MM.1S (cell line): ENCODE results near the gene ROPN1B.
"Not testable (repeated sequence)": the region's sequence is repeated elsewhere in the genome, so short reads cannot be mapped to it uniquely, and the experiment has no call there.

Source experiments
- DNase-seq: peaks from one replicate; pipeline ENCODE4 v3.0.0-alpha.2; 2015
- H2AFZ ChIP-seq: fragments of 300-600 bp; sonication (generic); 2 replicates; pipeline ENCODE4 v1.6.0; 2016; ENCODE audit warnings: antibody characterized with exemption, low read length
- H3F3A ChIP-seq: fragments of 300-600 bp; sonication (generic); 2 replicates; pipeline ENCODE4 v1.6.1; 2016; ENCODE audit warnings: mild to moderate bottlenecking, antibody characterized with exemption, low read length, moderate library complexity, mixed read lengths; ENCODE audit not compliant: insufficient read depth
- H3K27ac ChIP-seq: fragments of 300-600 bp; sonication (generic); 2 replicates; pipeline ENCODE4 v1.5.1; 2016; ENCODE audit warnings: mild to moderate bottlenecking, low read length
- H3K27me3 ChIP-seq: fragments of 300-600 bp; sonication (generic); replicated peaks from 2 replicates; pipeline ENCODE4 v1.6.0; 2016; ENCODE audit warnings: low read length; ENCODE audit not compliant: insufficient read depth
- H3K36me3 ChIP-seq: fragments of 300-600 bp; sonication (generic); replicated peaks from 2 replicates; pipeline ENCODE4 v1.6.1; 2016; ENCODE audit warnings: mild to moderate bottlenecking, low read length, mixed read lengths; ENCODE audit not compliant: insufficient read depth
- H3K4me1 ChIP-seq: fragments of 300-600 bp; sonication (generic); 2 replicates; pipeline ENCODE4 v1.6.1; 2016; ENCODE audit warnings: low read length, mixed read lengths
- H3K4me2 ChIP-seq: fragments of 300-600 bp; sonication (generic); 2 replicates; pipeline ENCODE4 v1.6.0; 2016; ENCODE audit warnings: low read depth, low read length
- H3K4me3 ChIP-seq: fragments of 300-600 bp; sonication (generic); 2 replicates; pipeline ENCODE4 v1.5.1; 2016; ENCODE audit warnings: low read length, mixed read lengths
- H3K79me2 ChIP-seq: fragments of 300-600 bp; sonication (generic); 2 replicates; pipeline ENCODE4 v1.6.1; 2016; ENCODE audit warnings: mixed run types, low read length, mixed read lengths
- H3K9ac ChIP-seq: fragments of 300-600 bp; sonication (generic); 2 replicates; pipeline ENCODE4 v1.6.1; 2016; ENCODE audit warnings: low read length, mixed read lengths
- H3K9me2 ChIP-seq: fragments of 300-600 bp; sonication (generic); replicated peaks from 2 replicates; pipeline ENCODE4 v1.6.1; 2016; ENCODE audit warnings: mild to moderate bottlenecking, low read length, mixed read lengths; ENCODE audit not compliant: insufficient read depth
- H3K9me3 ChIP-seq: fragments of 300-600 bp; sonication (generic); replicated peaks from 2 replicates; pipeline ENCODE4 v1.6.1; 2016; ENCODE audit warnings: mild to moderate bottlenecking, low read length, mixed read lengths; ENCODE audit not compliant: insufficient read depth
- H4K20me1 ChIP-seq: fragments of 300-600 bp; sonication (generic); 2 replicates; pipeline ENCODE4 v1.6.1; 2016; ENCODE audit warnings: mild to moderate bottlenecking, low read length, moderate library complexity, mixed read lengths; ENCODE audit not compliant: insufficient read depth
- TF ChIP-seq, protein P1 (sequence below): fragments of 300-600 bp; sonication (generic); IDR thresholded peaks from 2 replicates; pipeline ENCODE4 v1.5.1; 2016; ENCODE audit warnings: antibody characterized with exemption, low read length, mixed read lengths

The ROPN1B gene

GRCh38 chr3:125936210-125936815, 32.7 kb upstream of the ROPN1B start:
- not testable (repeated sequence) for H3K9me3 ChIP-seq, H4K20me1 ChIP-seq, H3K27me3 ChIP-seq, H3K9me2 ChIP-seq, H3K4me1 ChIP-seq, H3K4me3 ChIP-seq, H3K79me2 ChIP-seq, H3K9ac ChIP-seq, H3F3A ChIP-seq, H3K36me3 ChIP-seq, H3K27ac ChIP-seq
- TF ChIP-seq, protein P1, sequence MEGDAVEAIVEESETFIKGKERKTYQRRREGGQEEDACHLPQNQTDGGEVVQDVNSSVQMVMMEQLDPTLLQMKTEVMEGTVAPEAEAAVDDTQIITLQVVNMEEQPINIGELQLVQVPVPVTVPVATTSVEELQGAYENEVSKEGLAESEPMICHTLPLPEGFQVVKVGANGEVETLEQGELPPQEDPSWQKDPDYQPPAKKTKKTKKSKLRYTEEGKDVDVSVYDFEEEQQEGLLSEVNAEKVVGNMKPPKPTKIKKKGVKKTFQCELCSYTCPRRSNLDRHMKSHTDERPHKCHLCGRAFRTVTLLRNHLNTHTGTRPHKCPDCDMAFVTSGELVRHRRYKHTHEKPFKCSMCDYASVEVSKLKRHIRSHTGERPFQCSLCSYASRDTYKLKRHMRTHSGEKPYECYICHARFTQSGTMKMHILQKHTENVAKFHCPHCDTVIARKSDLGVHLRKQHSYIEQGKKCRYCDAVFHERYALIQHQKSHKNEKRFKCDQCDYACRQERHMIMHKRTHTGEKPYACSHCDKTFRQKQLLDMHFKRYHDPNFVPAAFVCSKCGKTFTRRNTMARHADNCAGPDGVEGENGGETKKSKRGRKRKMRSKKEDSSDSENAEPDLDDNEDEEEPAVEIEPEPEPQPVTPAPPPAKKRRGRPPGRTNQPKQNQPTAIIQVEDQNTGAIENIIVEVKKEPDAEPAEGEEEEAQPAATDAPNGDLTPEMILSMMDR = peak; percentile 47
- H2AFZ ChIP-seq = peak overlapping the region; percentile 84
- peak overlapping the region; percentile 13; the same call in 1 of the 2 replicates for H3K4me2 ChIP-seq
- peak; percentile 23 for DNase-seq

DNA sequence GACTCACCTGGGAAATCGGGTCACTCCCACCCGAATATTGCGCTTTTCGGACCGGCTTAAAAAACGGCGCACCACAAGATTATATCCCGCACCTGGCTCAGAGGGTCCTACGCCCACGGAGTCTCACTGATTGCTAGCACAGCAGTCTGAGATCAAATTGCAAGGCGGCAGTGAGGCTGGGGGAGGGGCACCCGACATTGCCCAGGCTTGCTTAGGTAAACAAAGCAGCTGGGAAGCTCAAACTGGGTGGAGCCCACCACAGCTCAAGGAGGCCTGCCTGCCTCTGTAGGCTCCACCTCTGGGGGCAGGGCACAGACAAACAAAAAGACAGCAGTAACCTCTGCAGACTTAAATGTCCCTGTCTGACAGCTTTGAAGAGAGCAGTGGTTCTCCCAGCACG, 32.1 kb upstream of the ROPN1B start:
- H2AFZ ChIP-seq, H4K20me1 ChIP-seq, H3K9me3 ChIP-seq, H3K4me1 ChIP-seq, H3K36me3 ChIP-seq, H3K4me3 ChIP-seq, H3K27ac ChIP-seq, H3K79me2 ChIP-seq, H3K9ac ChIP-seq, H3K4me2 ChIP-seq, H3K9me2 ChIP-seq, H3F3A ChIP-seq, H3K27me3 ChIP-seq, DNase-seq: not testable (repeated sequence)

- H3K36me3 ChIP-seq, H3K27ac ChIP-seq, H4K20me1 ChIP-seq, H3K9me2 ChIP-seq, DNase-seq, H3K9ac ChIP-seq, H3F3A ChIP-seq, H3K4me1 ChIP-seq, H3K4me2 ChIP-seq, H2AFZ ChIP-seq, H3K27me3 ChIP-seq, H3K79me2 ChIP-seq, H3K4me3 ChIP-seq, H3K9me3 ChIP-seq: not testable (repeated sequence)
Measured at GRCh38 chr3:125947806-125948205, 21.2 kb upstream of the ROPN1B start.

- not testable (repeated sequence) for H3K9me3 ChIP-seq, H3K9me2 ChIP-seq, H3K4me3 ChIP-seq, H3K36me3 ChIP-seq, H3F3A ChIP-seq, H3K4me2 ChIP-seq, H3K27me3 ChIP-seq, H4K20me1 ChIP-seq, DNase-seq, H3K9ac ChIP-seq, H3K79me2 ChIP-seq, H3K27ac ChIP-seq, H3K4me1 ChIP-seq, H2AFZ ChIP-seq
Measured at GRCh38 chr3:125948901-125949300, 20.1 kb upstream of the ROPN1B start.

DNA sequence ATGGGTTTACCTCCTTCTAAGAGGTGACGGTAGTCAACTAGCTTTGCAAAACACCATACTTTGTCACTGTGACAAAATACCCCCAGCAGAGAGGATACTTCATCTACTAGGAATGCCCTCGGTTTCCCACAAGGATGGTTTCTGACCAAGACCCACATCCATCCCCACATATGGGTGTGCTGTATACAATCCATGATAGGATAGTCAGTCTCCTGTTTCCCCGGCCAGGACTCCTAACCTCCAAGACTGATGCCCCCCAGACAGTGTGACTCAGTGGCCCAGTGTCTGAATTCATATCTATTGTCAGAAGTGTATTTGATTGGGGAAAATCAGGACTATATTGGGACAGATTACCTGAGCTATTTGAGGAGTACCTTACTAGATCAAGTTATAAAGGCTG, 17.8 kb upstream of the ROPN1B start:
- not testable (repeated sequence) for H3K4me2 ChIP-seq, H3K27ac ChIP-seq, H3K27me3 ChIP-seq, H2AFZ ChIP-seq, H3K9ac ChIP-seq, H3K4me3 ChIP-seq, H4K20me1 ChIP-seq, H3K36me3 ChIP-seq, H3K79me2 ChIP-seq, H3F3A ChIP-seq, H3K9me2 ChIP-seq, H3K9me3 ChIP-seq, H3K4me1 ChIP-seq, DNase-seq

- not testable (repeated sequence) for DNase-seq
Measured at GRCh38 chr3:125957020-125957419, 12.0 kb upstream of the ROPN1B start.

More at GRCh38 chr3:125957020-125957419, 12.0 kb upstream of the ROPN1B start:
- not testable (repeated sequence) for H4K20me1 ChIP-seq, H2AFZ ChIP-seq, H3K36me3 ChIP-seq, H3K9me2 ChIP-seq, H3K27ac ChIP-seq, H3K4me1 ChIP-seq, H3F3A ChIP-seq, H3K79me2 ChIP-seq, H3K4me2 ChIP-seq, H3K27me3 ChIP-seq, H3K4me3 ChIP-seq, H3K9ac ChIP-seq, H3K9me3 ChIP-seq
